Measurements from ENCODE around the gene LRP1.

LRP1 gene

GRCh38 chr12:57131896-57132744 is 3.8 kb downstream of the LRP1 start:
- Histone ChIP-seq H3K36me3 (no peaks in the 10 kb centered on the region), H3K4me1 (peaks cover 0 to 73% (median 68%) of the 10 kb centered on the region in 4 donors), H3K9me3 (no peaks in the 10 kb centered on the region), H3K4me3 (peak overlapping the region; percentile 94 to 96), H3K27me3 (no peaks in the 10 kb centered on the region), H3K27ac (peak overlapping the region; percentile 95 to 99)
- intact Hi-C loops (cut with DNase I; ENCODE audit: low total_unique reads): no loop called here
- DNase-seq: peak in 1 of 2 donors; percentile 20
- no peak for TF ChIP-seq CTCF (IDR thresholded peaks at IDR 0.05)

GRCh38 chr12:57133013-57133569 is 4.8 kb downstream of the LRP1 start:
- TF ChIP-seq CTCF (IDR thresholded peaks at IDR 0.05): no peak
- Histone ChIP-seq H3K27ac (peak overlapping the region; percentile 95 to 99), H3K4me3 (peak overlapping the region; percentile 94 to 96), H3K4me1 (peaks cover 0 to 82% (median 71%) of the 10 kb centered on the region in 4 donors), H3K27me3 (no peaks in the 10 kb centered on the region), H3K9me3 (no peaks in the 10 kb centered on the region), H3K36me3 (no peaks in the 10 kb centered on the region)
- DNase-seq: no peak
- intact Hi-C loops (cut with DNase I; ENCODE audit: low total_unique reads): no loop called here

- peaks cover 0 to 90% (median 76%) of the 10 kb centered on the region in 4 donors for H3K4me1 ChIP-seq
These were observed 5.6 kb downstream of the LRP1 start for GRCh38 chr12:57133916-57134315.

GRCh38 chr12:57134949-57135348 is 6.7 kb downstream of the LRP1 start:
- no peaks in the 10 kb centered on the region for H3K9me3 ChIP-seq
- peak overlapping the region in 1 of 2 donors; percentile 35 for H3K4me3 ChIP-seq
- peaks cover 0 to 100% (median 78%) of the 10 kb centered on the region in 4 donors for H3K4me1 ChIP-seq
- peak in 1 of 2 donors; percentile 37 for DNase-seq
- peaks cover 12 to 18% (median 16%) of the 10 kb centered on the region in 3 donors for H3K36me3 ChIP-seq
- H3K27ac ChIP-seq: peak overlapping the region; percentile 95 to 99
- intact Hi-C loops (cut with DNase I; ENCODE audit: low total_unique reads): no loop called here
- H3K27me3 ChIP-seq: no peaks in the 10 kb centered on the region
- no peak for TF ChIP-seq CTCF (IDR thresholded peaks at IDR 0.05)

More at GRCh38 chr12:57133916-57134315, 5.6 kb downstream of the LRP1 start:
- Histone ChIP-seq H3K9me3 (no peaks in the 10 kb centered on the region), H3K36me3 (peaks cover 1 to 7% (median 5%) of the 10 kb centered on the region in 3 donors), H3K27me3 (no peaks in the 10 kb centered on the region), H3K27ac (peak overlapping the region; percentile 95 to 99), H3K4me3 (peak overlapping the region; percentile 94 to 96)
- DNase-seq: peak in 1 of 2 donors; percentile 92
- intact Hi-C loops (cut with DNase I; ENCODE audit: low total_unique reads): no loop called here
- TF ChIP-seq CTCF (IDR thresholded peaks at IDR 0.05): no peak

GRCh38 chr12:57135527-57136326 is 7.4 kb downstream of the LRP1 start:
- peaks cover 19 to 26% (median 24%) of the 10 kb centered on the region in 3 donors for H3K36me3 ChIP-seq
- intact Hi-C loops (cut with DNase I; ENCODE audit: low total_unique reads): no loop called here
- H3K4me3 ChIP-seq: peak overlapping the region; percentile 24 to 35
- H3K4me1 ChIP-seq: peaks cover 0 to 99% (median 71%) of the 10 kb centered on the region in 4 donors
- no peak for DNase-seq
- H3K27me3 ChIP-seq: no peaks in the 10 kb centered on the region
- no peak for TF ChIP-seq CTCF (IDR thresholded peaks at IDR 0.05)
- no peaks in the 10 kb centered on the region for H3K9me3 ChIP-seq
- peak overlapping the region; percentile 95 to 99 for H3K27ac ChIP-seq

Data from tibial artery (tissue), 4 donors.